Vagina (tissue), 2 donors: ENCODE results near the gene RCOR1.

Experiments used
- CTCF ChIP-seq, 3 experiments: fragments of 450-650 bp in 2 of 3; fragments of 200-600 bp in 1 of 3; sonication (generic) in 1 of 3; IDR thresholded peaks; one replicate each; pipeline ENCODE4 v1.5.1; 2017 to 2019; ENCODE audit warnings: antibody characterized with exemption in 3 of 3, mild to moderate bottlenecking in 2 of 3, moderate library complexity in 2 of 3
- POLR2A ChIP-seq, 2 donors: fragments of 450-650 bp; IDR thresholded peaks; one replicate each; pipeline ENCODE4 v1.6.1; 2017; ENCODE audit warnings: antibody characterized with exemption in 2 of 2, mild to moderate bottlenecking in 2 of 2, moderate library complexity in 2 of 2
- POLR2AphosphoS5 ChIP-seq, 2 donors: sonication (generic); formaldehyde crosslinking; IDR thresholded peaks; one replicate each; pipeline ENCODE4 v1.9.0; 2017; ENCODE audit warnings: antibody characterized with exemption in 2 of 2, mild to moderate bottlenecking in 2 of 2, low read depth in 1 of 2; ENCODE audit not compliant: insufficient read depth in 1 of 2

GRCh38 chr14:102723650-102724049, 131.2 kb downstream of the RCOR1 start:
- no peak for TF ChIP-seq CTCF (IDR thresholded peaks at IDR 0.05)
- no peak for TF ChIP-seq POLR2A (IDR thresholded peaks at IDR 0.05)
- TF ChIP-seq POLR2AphosphoS5 (IDR thresholded peaks at IDR 0.05; ENCODE audit: insufficient read depth in 1 of 2, low read depth in 1 of 2): no peak
